ENCODE measurements around the gene FDXR.

GRCh38 chr17:74873874-74874614 is 1.2 kb upstream of the FDXR start:
- TF ChIP-seq POLR2A (IDR thresholded peaks at IDR 0.05; ENCODE audit: extremely low read depth, insufficient read length) (no peak), CTCF (IDR thresholded peaks at IDR 0.05; ENCODE audit: low read depth, low read length) (no peak)

Measured in NB4 (cell line).